ENCODE results near the gene IL17F.

Gene IL17F

DNA sequence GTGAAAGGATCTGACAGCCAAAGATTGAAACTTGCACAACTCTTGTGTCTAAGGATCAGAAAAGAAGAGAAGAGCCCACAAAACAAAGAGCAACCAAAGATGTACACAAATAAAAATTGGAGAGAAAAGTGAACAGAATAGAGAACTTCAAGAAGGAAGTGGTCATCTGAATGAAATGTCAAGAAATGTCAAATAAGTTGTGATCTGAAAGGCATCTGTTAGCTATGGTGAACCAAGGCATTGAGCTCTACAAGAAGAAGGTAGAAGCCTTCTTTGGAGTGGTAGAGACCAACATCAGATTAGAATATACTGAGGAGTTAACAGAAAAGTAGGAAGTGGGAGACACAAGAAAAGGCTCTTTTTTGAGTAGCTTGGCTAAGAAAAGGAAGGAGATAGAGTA, 28.5 kb downstream of the IL17F start:
- H2AFZ ChIP-seq (ENCODE audit: low read length) = no peak overlapping the region
- no peak overlapping the region for H3K9ac ChIP-seq (ENCODE audit: low read length)
- no peak overlapping the region for H3K4me2 ChIP-seq (ENCODE audit: low read depth, low read length)
- H3K4me3 ChIP-seq (ENCODE audit: low read length) = no peak overlapping the region
- no peaks in the 10 kb centered on the region for H3K79me2 ChIP-seq (ENCODE audit: low read length)
- no peak overlapping the region for H3K27ac ChIP-seq (ENCODE audit: low read length)
- H3K27me3 ChIP-seq (replicated peaks; ENCODE audit: insufficient read depth, low read length) = peaks cover 46% of the 10 kb centered on the region; the same call in 1 of the 2 replicates
- H3F3A ChIP-seq (ENCODE audit: insufficient read depth, low read length) = peaks cover 3% of the 10 kb centered on the region; the same call in 1 of the 2 replicates
- H4K20me1 ChIP-seq (ENCODE audit: insufficient read depth, low read length) = no peaks in the 10 kb centered on the region
- no peaks in the 10 kb centered on the region for H3K36me3 ChIP-seq (replicated peaks; ENCODE audit: insufficient read depth, low read length)
- no peaks in the 10 kb centered on the region for H3K9me3 ChIP-seq (replicated peaks; ENCODE audit: insufficient read depth, low read length)
- no peaks in the 10 kb centered on the region for H3K9me2 ChIP-seq (replicated peaks; ENCODE audit: insufficient read depth, low read length)
- TF ChIP-seq EZH2 (optimal IDR thresholded peaks at IDR 0.05; ENCODE audit: low read depth, low read length) = no peak
- TF ChIP-seq, protein P1, sequence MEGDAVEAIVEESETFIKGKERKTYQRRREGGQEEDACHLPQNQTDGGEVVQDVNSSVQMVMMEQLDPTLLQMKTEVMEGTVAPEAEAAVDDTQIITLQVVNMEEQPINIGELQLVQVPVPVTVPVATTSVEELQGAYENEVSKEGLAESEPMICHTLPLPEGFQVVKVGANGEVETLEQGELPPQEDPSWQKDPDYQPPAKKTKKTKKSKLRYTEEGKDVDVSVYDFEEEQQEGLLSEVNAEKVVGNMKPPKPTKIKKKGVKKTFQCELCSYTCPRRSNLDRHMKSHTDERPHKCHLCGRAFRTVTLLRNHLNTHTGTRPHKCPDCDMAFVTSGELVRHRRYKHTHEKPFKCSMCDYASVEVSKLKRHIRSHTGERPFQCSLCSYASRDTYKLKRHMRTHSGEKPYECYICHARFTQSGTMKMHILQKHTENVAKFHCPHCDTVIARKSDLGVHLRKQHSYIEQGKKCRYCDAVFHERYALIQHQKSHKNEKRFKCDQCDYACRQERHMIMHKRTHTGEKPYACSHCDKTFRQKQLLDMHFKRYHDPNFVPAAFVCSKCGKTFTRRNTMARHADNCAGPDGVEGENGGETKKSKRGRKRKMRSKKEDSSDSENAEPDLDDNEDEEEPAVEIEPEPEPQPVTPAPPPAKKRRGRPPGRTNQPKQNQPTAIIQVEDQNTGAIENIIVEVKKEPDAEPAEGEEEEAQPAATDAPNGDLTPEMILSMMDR (IDR thresholded peaks at IDR 0.05; ENCODE audit: low read length) = no peak
- no peak for TF ChIP-seq EZH2phosphoT487 (IDR thresholded peaks at IDR 0.05; ENCODE audit: low read length)
- DNase-seq = no peak
- H3K4me1 ChIP-seq (ENCODE audit: low read length) = peaks cover 36% of the 10 kb centered on the region

GRCh38 chr6:52213127-52213526, 31.2 kb downstream of the IL17F start:
- TF ChIP-seq, protein P1 (IDR thresholded peaks at IDR 0.05; ENCODE audit: low read length) = peak; percentile 43
- no peak for TF ChIP-seq EZH2phosphoT487 (IDR thresholded peaks at IDR 0.05; ENCODE audit: low read length)
- no peak for TF ChIP-seq EZH2 (optimal IDR thresholded peaks at IDR 0.05; ENCODE audit: low read depth, low read length)
- Histone ChIP-seq H3K4me2 (ENCODE audit: low read depth, low read length) (no peak overlapping the region), H3K9me2 (replicated peaks; ENCODE audit: insufficient read depth, low read length) (no peaks in the 10 kb centered on the region), H3K36me3 (replicated peaks; ENCODE audit: insufficient read depth, low read length) (no peaks in the 10 kb centered on the region), H4K20me1 (ENCODE audit: insufficient read depth, low read length) (no peaks in the 10 kb centered on the region), H3K4me1 (ENCODE audit: low read length) (peaks cover 46% of the 10 kb centered on the region), H3F3A (ENCODE audit: insufficient read depth, low read length) (0 out of 2 replicates have a peak, but pooled peaks cover 3% of the 10 kb centered on the region), H3K27ac (ENCODE audit: low read length) (no peak overlapping the region), H3K4me3 (ENCODE audit: low read length) (no peak overlapping the region), H3K9me3 (replicated peaks; ENCODE audit: insufficient read depth, low read length) (no peaks in the 10 kb centered on the region), H3K27me3 (replicated peaks; ENCODE audit: insufficient read depth, low read length) (peaks cover 20% of the 10 kb centered on the region; the same call in 1 of the 2 replicates), H3K9ac (ENCODE audit: low read length) (no peak overlapping the region), H2AFZ (ENCODE audit: low read length) (no peak overlapping the region), H3K79me2 (ENCODE audit: low read length) (no peaks in the 10 kb centered on the region)
- DNase-seq = peak; percentile 28

DNA sequence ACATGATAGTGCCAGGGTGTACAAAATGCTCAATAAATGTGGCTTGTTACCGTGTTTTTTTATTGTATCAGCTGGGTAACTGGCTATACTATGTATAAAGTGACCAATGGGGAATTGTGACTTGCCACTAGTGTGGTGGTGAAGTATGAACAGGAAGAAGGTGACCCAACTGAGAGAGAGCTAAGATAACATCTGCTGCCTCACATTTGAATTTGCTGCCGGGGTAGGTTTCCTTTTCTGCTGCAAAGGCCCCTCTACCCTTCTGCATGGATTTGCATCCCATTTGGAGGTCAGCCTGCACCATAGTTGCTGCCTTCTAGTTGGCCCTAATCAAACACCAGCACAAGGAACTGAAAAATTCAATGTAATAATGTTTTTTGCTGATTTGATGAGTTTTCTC, 34.1 kb downstream of the IL17F start:
- H3K9me3 ChIP-seq (replicated peaks; ENCODE audit: insufficient read depth, low read length) = no peaks in the 10 kb centered on the region
- no peaks in the 10 kb centered on the region for H4K20me1 ChIP-seq (ENCODE audit: insufficient read depth, low read length)
- no peak for DNase-seq
- H3K9me2 ChIP-seq (replicated peaks; ENCODE audit: insufficient read depth, low read length) = no peaks in the 10 kb centered on the region
- no peak overlapping the region for H3K27ac ChIP-seq (ENCODE audit: low read length)
- no peak overlapping the region for H3K9ac ChIP-seq (ENCODE audit: low read length)
- H3K4me2 ChIP-seq (ENCODE audit: low read depth, low read length) = no peak overlapping the region
- no peak for TF ChIP-seq EZH2 (optimal IDR thresholded peaks at IDR 0.05; ENCODE audit: low read depth, low read length)
- no peak for TF ChIP-seq EZH2phosphoT487 (IDR thresholded peaks at IDR 0.05; ENCODE audit: low read length)
- TF ChIP-seq, protein P1 (IDR thresholded peaks at IDR 0.05; ENCODE audit: low read length) = no peak
- no peaks in the 10 kb centered on the region for H3F3A ChIP-seq (ENCODE audit: insufficient read depth, low read length)
- peaks cover 27% of the 10 kb centered on the region for H3K4me1 ChIP-seq (ENCODE audit: low read length)
- H3K27me3 ChIP-seq (replicated peaks; ENCODE audit: insufficient read depth, low read length) = peaks cover 8% of the 10 kb centered on the region; the same call in 1 of the 2 replicates
- H2AFZ ChIP-seq (ENCODE audit: low read length) = no peak overlapping the region
- no peak overlapping the region for H3K4me3 ChIP-seq (ENCODE audit: low read length)
- H3K36me3 ChIP-seq (replicated peaks; ENCODE audit: insufficient read depth, low read length) = no peaks in the 10 kb centered on the region
- no peaks in the 10 kb centered on the region for H3K79me2 ChIP-seq (ENCODE audit: low read length)

Measured in MM.1S (cell line).